Neural crest cell (in vitro differentiated cells): ENCODE results near the gene GALNTL6. TPM values are rescaled to one million over a fixed set of nuclear protein-coding genes. Genes with fewer than 3 reads are reported as not detected.

ENCODE experiments used
- DNase-seq: peaks from one replicate; pipeline ENCODE4 v3.0.0; 2021; ENCODE audit warnings: low read depth, mixed read lengths, low spot score
- H3K27ac Mint-ChIP-seq: one replicate; pipeline ENCODE4 v1.8.0; 2021; ENCODE audit warnings: mild to moderate bottlenecking, mixed read lengths; ENCODE audit not compliant: unreplicated experiment
- H3K27me3 Mint-ChIP-seq: 2 replicates; pipeline ENCODE4 v1.8.0; 2021; ENCODE audit warnings: low read depth, mild to moderate bottlenecking, mixed read lengths
- H3K36me3 Mint-ChIP-seq: 2 replicates; pipeline ENCODE4 v1.8.0; 2021; ENCODE audit warnings: low read depth, mild to moderate bottlenecking, mixed read lengths
- H3K4me1 Mint-ChIP-seq: 2 replicates; pipeline ENCODE4 v1.8.0; 2021; ENCODE audit warnings: mixed read lengths
- H3K4me3 Mint-ChIP-seq: one replicate; pipeline ENCODE4 v1.8.0; 2021; ENCODE audit warnings: mild to moderate bottlenecking, mixed read lengths
- H3K9me3 Mint-ChIP-seq: 2 replicates; pipeline ENCODE4 v1.8.0; 2021; ENCODE audit warnings: mixed read lengths
- CTCF ChIP-seq: fragments of 200-600 bp; sonication (generic); conservative IDR thresholded peaks from 2 replicates; pipeline ENCODE4 v1.5.0; 2021; ENCODE audit warnings: antibody characterized with exemption, mild to moderate bottlenecking
- total RNA-seq: library from RNA; stranded (reverse); gene quantifications from 2 replicates; pipeline ENCODE4 v1.2.1, GENCODE V29; 2021

GALNTL6 gene
- total RNA-seq, 1 donor from 2014 or later = 0.07 TPM

GRCh38 chr4:172750910-172751309 is 937.7 kb downstream of the GALNTL6 start:
- H3K4me1 Mint-ChIP-seq = no peaks in the 10 kb centered on the region
- H3K36me3 Mint-ChIP-seq = peaks cover 2% of the 10 kb centered on the region
- TF ChIP-seq CTCF = no peak
- peaks cover 6% of the 10 kb centered on the region for H3K9me3 Mint-ChIP-seq
- no peaks in the 10 kb centered on the region for H3K27me3 Mint-ChIP-seq
- H3K27ac Mint-ChIP-seq = no peak overlapping the region
- no peak overlapping the region for H3K4me3 Mint-ChIP-seq
- no peak for DNase-seq

- Mint-ChIP-seq H3K9me3 (peaks cover 6% of the 10 kb centered on the region), H3K27ac (no peak overlapping the region)
Observed at GRCh38 chr4:172751550-172751949, 938.3 kb downstream of the GALNTL6 start.

GRCh38 chr4:172758586-172759340 is 945.6 kb downstream of the GALNTL6 start:
- DNase-seq = no peak
- Mint-ChIP-seq H3K4me1 (no peaks in the 10 kb centered on the region), H3K27me3 (no peaks in the 10 kb centered on the region)

More at GRCh38 chr4:172751550-172751949, 938.3 kb downstream of the GALNTL6 start:
- no peak overlapping the region for H3K4me3 Mint-ChIP-seq
- H3K27me3 Mint-ChIP-seq = no peaks in the 10 kb centered on the region
- H3K4me1 Mint-ChIP-seq = no peaks in the 10 kb centered on the region
- no peak for TF ChIP-seq CTCF
- no peak for DNase-seq
- peaks cover 2% of the 10 kb centered on the region for H3K36me3 Mint-ChIP-seq

GRCh38 chr4:172760512-172760911 is 947.3 kb downstream of the GALNTL6 start:
- H3K4me3 Mint-ChIP-seq = no peak overlapping the region
- H3K27me3 Mint-ChIP-seq = no peaks in the 10 kb centered on the region
- H3K36me3 Mint-ChIP-seq = no peaks in the 10 kb centered on the region
- no peak for DNase-seq
- TF ChIP-seq CTCF = no peak
- no peaks in the 10 kb centered on the region for H3K4me1 Mint-ChIP-seq
- H3K9me3 Mint-ChIP-seq = no peaks in the 10 kb centered on the region
- no peak overlapping the region for H3K27ac Mint-ChIP-seq

More at GRCh38 chr4:172758586-172759340, 945.6 kb downstream of the GALNTL6 start:
- no peak overlapping the region for H3K27ac Mint-ChIP-seq
- H3K9me3 Mint-ChIP-seq = peaks cover 3% of the 10 kb centered on the region
- H3K4me3 Mint-ChIP-seq = no peak overlapping the region
- H3K36me3 Mint-ChIP-seq = no peaks in the 10 kb centered on the region
- TF ChIP-seq CTCF = no peak

- no peaks in the 10 kb centered on the region for H3K27me3 Mint-ChIP-seq
- no peaks in the 10 kb centered on the region for H3K36me3 Mint-ChIP-seq
- DNase-seq = no peak
- H3K4me3 Mint-ChIP-seq = no peak overlapping the region
- no peaks in the 10 kb centered on the region for H3K9me3 Mint-ChIP-seq
- no peak for TF ChIP-seq CTCF
- no peaks in the 10 kb centered on the region for H3K4me1 Mint-ChIP-seq
- H3K27ac Mint-ChIP-seq = no peak overlapping the region
Observed at GRCh38 chr4:172762895-172763294, 949.7 kb downstream of the GALNTL6 start.
